Body of pancreas (tissue), 4 donors: ENCODE data around the gene ATP10A. TPM values are rescaled to one million over a fixed set of nuclear protein-coding genes. Genes with fewer than 3 reads are reported as not detected.

Source experiments
- ATAC-seq: fragments of 150-250 bp; one replicate; pipeline ENCODE4 v1.9.1; 2016
- DNase-seq, 4 donors: peaks; one replicate each; pipeline ENCODE4 v3.0.0-alpha.2; 2019
- H3K27ac ChIP-seq, 4 donors: fragments of 200-600 bp; sonication (generic); 1 replicate in 3 of 4; 2 replicates in 1 of 4; pipeline versions ENCODE4 v1.5.1 to v1.6.1; 2016 to 2019; ENCODE audit warnings: mild to moderate bottlenecking in 1 of 4, mixed read lengths in 1 of 4, moderate library complexity in 1 of 4
- H3K27me3 ChIP-seq, 2 donors: fragments of 200-600 bp; sonication (generic); one replicate each; pipeline ENCODE4 v1.6.0; 2016; ENCODE audit warnings: mild to moderate bottlenecking in 1 of 2
- H3K36me3 ChIP-seq, 2 donors: fragments of 200-600 bp; sonication (generic); replicated peaks in 1 of 2; 2 replicates each; pipeline ENCODE4 v1.5.1; 2016; ENCODE audit warnings: low read depth in 2 of 2; ENCODE audit not compliant: insufficient read depth in 1 of 2
- H3K4me1 ChIP-seq: fragments of 200-600 bp; sonication (generic); one replicate; pipeline ENCODE4 v1.6.0; 2016
- H3K4me3 ChIP-seq, 2 donors: fragments of 200-600 bp; sonication (generic); 1 replicate in 1 of 2; 2 replicates in 1 of 2; pipeline ENCODE4 v1.5.1; 2016 to 2019
- H3K9me3 ChIP-seq, 3 donors: fragments of 200-600 bp; sonication (generic); 1 replicate in 2 of 3; 2 replicates in 1 of 3; pipeline ENCODE4 v1.5.1; 2016
- POLR2A ChIP-seq, 3 donors: fragments of 450-650 bp; IDR thresholded peaks; one replicate each; pipeline ENCODE4 v1.6.1; 2016; ENCODE audit warnings: antibody characterized with exemption in 3 of 3, mild to moderate bottlenecking in 2 of 3
- WGBS, 2 donors: methylation state at CpG; one replicate each; pipeline ENCODE4 v1.1.5; 2017; 5-methylcytosine and 5-hydroxymethylcytosine counted together
- intact Hi-C: fragments of 100-400 bp; cut with DNase I; formaldehyde crosslinking; loops from one replicate; pipeline ENCODE4 v1.15.1; 2023
- total RNA-seq, 2 donors: library from RNA; depleted of rRNA; stranded (reverse); fragments of >200 nt; gene quantifications; one replicate each; pipeline ENCODE4 v1.1.0, GENCODE V29; 2016
- TF ChIP-seq, protein P1 (sequence below), 7 experiments: fragments of 450-650 bp in 4 of 7; fragments of 200-600 bp in 3 of 7; sonication (generic) in 3 of 7; IDR thresholded peaks; one replicate each; pipeline ENCODE4 v1.5.1; 2016 to 2019; ENCODE audit warnings: antibody characterized with exemption in 7 of 7

Gene ATP10A
- total RNA-seq, 2 donors from 2014 or later, result 1.3 to 2.0 TPM

GRCh38 chr15:25661898-25662297, 201.2 kb downstream of the ATP10A start:
- Histone ChIP-seq H3K4me3 (no peak overlapping the region), H3K4me1 (no peaks in the 10 kb centered on the region), H3K36me3 (no peaks in the 10 kb centered on the region), H3K9me3 (no peaks in the 10 kb centered on the region), H3K27ac (no peak overlapping the region), H3K27me3 (no peaks in the 10 kb centered on the region)
- ATAC-seq, result no peak
- WGBS, 2 donors, result 36 to 52% methylated on average over 4 of the region's 4 CpGs
- intact Hi-C loops, result no loop called here
- DNase-seq, result no peak
- TF ChIP-seq, protein P1, sequence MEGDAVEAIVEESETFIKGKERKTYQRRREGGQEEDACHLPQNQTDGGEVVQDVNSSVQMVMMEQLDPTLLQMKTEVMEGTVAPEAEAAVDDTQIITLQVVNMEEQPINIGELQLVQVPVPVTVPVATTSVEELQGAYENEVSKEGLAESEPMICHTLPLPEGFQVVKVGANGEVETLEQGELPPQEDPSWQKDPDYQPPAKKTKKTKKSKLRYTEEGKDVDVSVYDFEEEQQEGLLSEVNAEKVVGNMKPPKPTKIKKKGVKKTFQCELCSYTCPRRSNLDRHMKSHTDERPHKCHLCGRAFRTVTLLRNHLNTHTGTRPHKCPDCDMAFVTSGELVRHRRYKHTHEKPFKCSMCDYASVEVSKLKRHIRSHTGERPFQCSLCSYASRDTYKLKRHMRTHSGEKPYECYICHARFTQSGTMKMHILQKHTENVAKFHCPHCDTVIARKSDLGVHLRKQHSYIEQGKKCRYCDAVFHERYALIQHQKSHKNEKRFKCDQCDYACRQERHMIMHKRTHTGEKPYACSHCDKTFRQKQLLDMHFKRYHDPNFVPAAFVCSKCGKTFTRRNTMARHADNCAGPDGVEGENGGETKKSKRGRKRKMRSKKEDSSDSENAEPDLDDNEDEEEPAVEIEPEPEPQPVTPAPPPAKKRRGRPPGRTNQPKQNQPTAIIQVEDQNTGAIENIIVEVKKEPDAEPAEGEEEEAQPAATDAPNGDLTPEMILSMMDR (IDR thresholded peaks at IDR 0.05), result no peak
- TF ChIP-seq POLR2A (IDR thresholded peaks at IDR 0.05), result no peak

DNA sequence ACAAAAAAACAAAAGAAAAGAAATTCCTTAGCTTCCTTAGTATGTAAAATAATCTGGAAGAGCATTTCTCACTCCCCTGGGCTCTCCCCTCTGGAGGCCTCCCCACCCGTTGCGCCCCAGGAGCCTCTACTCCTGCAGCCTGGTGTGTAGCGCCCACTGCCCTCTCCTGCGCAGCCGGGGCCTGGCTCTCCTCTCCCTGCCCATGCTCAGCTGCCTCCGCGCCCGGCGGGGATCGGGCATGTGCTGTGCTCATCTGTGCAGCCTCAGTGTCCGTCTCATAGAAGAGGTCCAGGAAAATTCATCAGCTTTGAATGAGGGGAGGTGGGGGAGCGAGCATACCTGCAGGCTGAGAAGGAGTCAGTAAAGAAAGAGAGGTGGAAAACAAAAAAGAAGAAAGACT, 203.9 kb downstream of the ATP10A start:
- DNase-seq (no peak), ATAC-seq (no peak)
- H3K27ac ChIP-seq, result no peak overlapping the region
- H3K4me1 ChIP-seq, result no peaks in the 10 kb centered on the region
- H3K27me3 ChIP-seq, result no peaks in the 10 kb centered on the region
- intact Hi-C loops, result no loop called here
- TF ChIP-seq POLR2A (IDR thresholded peaks at IDR 0.05), result no peak
- TF ChIP-seq, protein P1 (IDR thresholded peaks at IDR 0.05), result no peak
- H3K9me3 ChIP-seq, result no peaks in the 10 kb centered on the region
- H3K4me3 ChIP-seq, result no peak overlapping the region
- no peaks in the 10 kb centered on the region for H3K36me3 ChIP-seq
- WGBS, 2 donors, result 86% methylated on average over 12 of the region's 12 CpGs

GRCh38 chr15:25658560-25658959, 204.6 kb downstream of the ATP10A start:
- H3K27me3 ChIP-seq, result no peaks in the 10 kb centered on the region
- H3K36me3 ChIP-seq, result no peaks in the 10 kb centered on the region
- H3K9me3 ChIP-seq, result no peaks in the 10 kb centered on the region
- no peak overlapping the region for H3K27ac ChIP-seq
- TF ChIP-seq POLR2A (IDR thresholded peaks at IDR 0.05), result no peak
- TF ChIP-seq, protein P1 (IDR thresholded peaks at IDR 0.05), result no peak
- ATAC-seq (no peak), DNase-seq (no peak)
- 86 to 90% methylated on average over 15 to 18 of the region's 19 CpGs for WGBS, 2 donors
- intact Hi-C loops, result no loop called here
- no peak overlapping the region for H3K4me3 ChIP-seq
- H3K4me1 ChIP-seq, result no peaks in the 10 kb centered on the region

GRCh38 chr15:25655207-25655948, 207.7 kb downstream of the ATP10A start:
- H3K27ac ChIP-seq, result no peak overlapping the region
- H3K9me3 ChIP-seq, result no peaks in the 10 kb centered on the region
- no peaks in the 10 kb centered on the region for H3K36me3 ChIP-seq
- H3K4me3 ChIP-seq, result no peak overlapping the region
- TF ChIP-seq POLR2A (IDR thresholded peaks at IDR 0.05), result no peak
- TF ChIP-seq, protein P1 (IDR thresholded peaks at IDR 0.05), result no peak
- no peaks in the 10 kb centered on the region for H3K4me1 ChIP-seq
- H3K27me3 ChIP-seq, result no peaks in the 10 kb centered on the region
- intact Hi-C loops, result no loop called here
- 65 to 68% methylated on average over 14 of the region's 14 CpGs for WGBS, 2 donors
- no peak for ATAC-seq
- no peak for DNase-seq

GRCh38 chr15:25653371-25653770, 209.8 kb downstream of the ATP10A start:
- no peak for DNase-seq
- TF ChIP-seq, protein P1 (IDR thresholded peaks at IDR 0.05), result no peak
- no peak for TF ChIP-seq POLR2A (IDR thresholded peaks at IDR 0.05)
- 69 to 76% methylated on average over 2 of the region's 2 CpGs for WGBS, 2 donors
- no peaks in the 10 kb centered on the region for H3K9me3 ChIP-seq
- intact Hi-C loops, result no loop called here
- H3K27ac ChIP-seq, result no peak overlapping the region
- no peak for ATAC-seq
- no peaks in the 10 kb centered on the region for H3K27me3 ChIP-seq
- H3K4me3 ChIP-seq, result no peak overlapping the region
- no peaks in the 10 kb centered on the region for H3K4me1 ChIP-seq
- no peaks in the 10 kb centered on the region for H3K36me3 ChIP-seq
